GM19452 (cell line): ENCODE measurements around the gene RLIM.

Experiments used
- ATAC-seq: cut with Tn5 transposase; IDR thresholded peaks from one replicate; pipeline ENCODE4 v1.9.1; 2021; ENCODE audit not compliant: unreplicated experiment

RLIM gene

DNA sequence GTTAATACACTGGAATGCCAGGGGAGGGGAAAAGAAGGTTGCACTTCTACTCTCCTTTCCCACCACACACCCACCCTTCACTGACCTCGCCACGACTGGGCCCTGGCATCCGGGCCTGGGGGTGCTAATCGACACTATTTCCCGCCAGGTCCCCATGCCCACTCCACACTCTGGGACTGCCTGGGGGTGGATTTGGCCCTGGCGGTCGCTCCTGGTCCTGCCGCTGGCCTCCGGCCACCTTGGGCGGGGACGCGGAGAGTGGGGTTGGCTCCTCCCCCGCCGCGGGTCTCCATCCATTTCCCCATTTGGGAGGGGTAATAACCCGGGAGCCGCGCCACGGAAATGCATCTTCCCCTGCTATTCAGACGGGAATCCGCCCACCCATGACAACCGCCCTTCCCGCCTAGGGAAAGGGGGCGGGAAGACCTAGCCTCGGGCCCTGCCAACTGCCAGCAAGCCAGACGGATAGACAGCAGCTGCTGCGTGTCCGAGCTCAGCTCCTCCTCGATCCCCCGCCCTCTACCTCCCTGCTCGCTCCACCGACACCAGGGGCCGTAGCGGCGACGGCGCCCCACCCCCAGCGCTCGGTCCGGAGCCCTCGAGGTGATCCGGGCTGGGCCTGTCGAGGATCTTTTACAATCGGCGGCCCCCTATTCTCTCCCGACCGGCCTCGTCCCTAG is 78.1 kb downstream of the RLIM start:
- ATAC-seq, result peak; percentile 74

GRCh38 chrX:74535408-74536151 is 78.8 kb downstream of the RLIM start:
- ATAC-seq, result no peak
